ENCODE results near the gene PNMA3.
"Not testable (repeated sequence)": the region's sequence is repeated elsewhere in the genome, so short reads cannot be mapped to it uniquely, and the experiment has no call there.

Gene PNMA3

GRCh38 chrX:153074935-153075334 is 18.7 kb downstream of the PNMA3 start:
- H2BK15ac ChIP-seq (replicated peaks; ENCODE audit: low read depth) = no peak overlapping the region
- no peak for DNase-seq
- no peak overlapping the region for H2BK120ac ChIP-seq (ENCODE audit: low read depth, low read length)
- no CpG with 5 or more reads among the region's 11 CpGs for WGBS (ENCODE audit: extremely low coverage, insufficient coverage, low lambda C conversion rate)
- no peaks in the 10 kb centered on the region for H3K79me2 ChIP-seq (ENCODE audit: control insufficient read depth, insufficient read depth, low read length)
- H4K8ac ChIP-seq (ENCODE audit: low read depth, low read length) = no peak overlapping the region
- no peaks in the 10 kb centered on the region for H3K79me1 ChIP-seq (ENCODE audit: low read length)
- H2AK5ac ChIP-seq (ENCODE audit: low read length) = no peak overlapping the region
- no peak overlapping the region for H3K18ac ChIP-seq (ENCODE audit: low read length)
- no peak overlapping the region for H2BK5ac ChIP-seq (ENCODE audit: low read length)
- H4K5ac ChIP-seq (ENCODE audit: low read length) = no peak overlapping the region
- no peak overlapping the region for H3K27ac ChIP-seq (ENCODE audit: low read depth, low read length)
- H3K36me3 ChIP-seq (ENCODE audit: control insufficient read depth, insufficient read depth, low read length) = no peaks in the 10 kb centered on the region
- H3K23ac ChIP-seq (ENCODE audit: low read length) = no peak overlapping the region
- no peak overlapping the region for H3K56ac ChIP-seq (ENCODE audit: low read length)
- no peak overlapping the region for H3K4me3 ChIP-seq (ENCODE audit: low read length)
- no peak overlapping the region for H3K9ac ChIP-seq (ENCODE audit: low read length)
- H3K4me1 ChIP-seq (ENCODE audit: control insufficient read depth, low read depth, low read length) = no peaks in the 10 kb centered on the region
- H3K27me3 ChIP-seq (ENCODE audit: insufficient read depth, low read length, poor library complexity) = no peaks in the 10 kb centered on the region
- no peak overlapping the region for H3K4me2 ChIP-seq (ENCODE audit: low read length)
- no peak overlapping the region for H3K4ac ChIP-seq (ENCODE audit: low read depth, low read length)

GRCh38 chrX:153075366-153075765 is 19.1 kb downstream of the PNMA3 start:
- Histone ChIP-seq H3K18ac (ENCODE audit: low read length) (no peak overlapping the region), H3K27ac (ENCODE audit: low read depth, low read length) (no peak overlapping the region), H3K4me3 (ENCODE audit: low read length) (no peak overlapping the region), H4K8ac (ENCODE audit: low read depth, low read length) (no peak overlapping the region), H3K56ac (ENCODE audit: low read length) (no peak overlapping the region), H3K4me1 (ENCODE audit: control insufficient read depth, low read depth, low read length) (no peaks in the 10 kb centered on the region), H3K4ac (ENCODE audit: low read depth, low read length) (no peak overlapping the region), H2AK5ac (ENCODE audit: low read length) (no peak overlapping the region), H3K79me2 (ENCODE audit: control insufficient read depth, insufficient read depth, low read length) (no peaks in the 10 kb centered on the region), H3K79me1 (ENCODE audit: low read length) (no peaks in the 10 kb centered on the region), H3K36me3 (ENCODE audit: control insufficient read depth, insufficient read depth, low read length) (no peaks in the 10 kb centered on the region), H2BK5ac (ENCODE audit: low read length) (no peak overlapping the region), H3K23ac (ENCODE audit: low read length) (no peak overlapping the region), H4K5ac (ENCODE audit: low read length) (no peak overlapping the region), H2BK15ac (replicated peaks; ENCODE audit: low read depth) (no peak overlapping the region), H3K9ac (ENCODE audit: low read length) (no peak overlapping the region), H2BK120ac (ENCODE audit: low read depth, low read length) (no peak overlapping the region), H3K4me2 (ENCODE audit: low read length) (no peak overlapping the region), H3K27me3 (ENCODE audit: insufficient read depth, low read length, poor library complexity) (no peaks in the 10 kb centered on the region)
- no peak for DNase-seq
- no CpG with 5 or more reads among the region's 14 CpGs for WGBS (ENCODE audit: extremely low coverage, insufficient coverage, low lambda C conversion rate)

- H3K27me3 ChIP-seq (ENCODE audit: insufficient read depth, low read length, poor library complexity); H3K4me2 ChIP-seq (ENCODE audit: low read length); H2BK5ac ChIP-seq (ENCODE audit: low read length); H4K5ac ChIP-seq (ENCODE audit: low read length); H3K4me1 ChIP-seq (ENCODE audit: control insufficient read depth, low read depth, low read length); H3K36me3 ChIP-seq (ENCODE audit: control insufficient read depth, insufficient read depth, low read length); H3K79me1 ChIP-seq (ENCODE audit: low read length); H2AK5ac ChIP-seq (ENCODE audit: low read length); H3K4me3 ChIP-seq (ENCODE audit: low read length); H3K23ac ChIP-seq (ENCODE audit: low read length); H2BK15ac ChIP-seq (replicated peaks; ENCODE audit: low read depth); DNase-seq; H3K56ac ChIP-seq (ENCODE audit: low read length); H3K27ac ChIP-seq (ENCODE audit: low read depth, low read length); H3K4ac ChIP-seq (ENCODE audit: low read depth, low read length); H3K9ac ChIP-seq (ENCODE audit: low read length); H2BK120ac ChIP-seq (ENCODE audit: low read depth, low read length); H4K8ac ChIP-seq (ENCODE audit: low read depth, low read length); H3K79me2 ChIP-seq (ENCODE audit: control insufficient read depth, insufficient read depth, low read length); H3K18ac ChIP-seq (ENCODE audit: low read length): not testable (repeated sequence)
- WGBS (ENCODE audit: extremely low coverage, insufficient coverage, low lambda C conversion rate) = no CpG with 5 or more reads among the region's 76 CpGs
These were observed 21.3 kb downstream of the PNMA3 start for GRCh38 chrX:153077437-153078135.

- DNase-seq; H2BK5ac ChIP-seq (ENCODE audit: low read length); H3K27ac ChIP-seq (ENCODE audit: low read depth, low read length); H2BK120ac ChIP-seq (ENCODE audit: low read depth, low read length); H3K18ac ChIP-seq (ENCODE audit: low read length); H3K9ac ChIP-seq (ENCODE audit: low read length); H3K56ac ChIP-seq (ENCODE audit: low read length); H4K5ac ChIP-seq (ENCODE audit: low read length); H4K8ac ChIP-seq (ENCODE audit: low read depth, low read length); H3K4ac ChIP-seq (ENCODE audit: low read depth, low read length); H3K79me1 ChIP-seq (ENCODE audit: low read length); H3K27me3 ChIP-seq (ENCODE audit: insufficient read depth, low read length, poor library complexity); H3K4me1 ChIP-seq (ENCODE audit: control insufficient read depth, low read depth, low read length); H2BK15ac ChIP-seq (replicated peaks; ENCODE audit: low read depth); H3K4me3 ChIP-seq (ENCODE audit: low read length); H3K36me3 ChIP-seq (ENCODE audit: control insufficient read depth, insufficient read depth, low read length); H3K23ac ChIP-seq (ENCODE audit: low read length); H3K4me2 ChIP-seq (ENCODE audit: low read length); H2AK5ac ChIP-seq (ENCODE audit: low read length); H3K79me2 ChIP-seq (ENCODE audit: control insufficient read depth, insufficient read depth, low read length): not testable (repeated sequence)
- WGBS (ENCODE audit: extremely low coverage, insufficient coverage, low lambda C conversion rate) = no CpG with 5 or more reads among the region's 23 CpGs
These were observed 27.1 kb downstream of the PNMA3 start for GRCh38 chrX:153083238-153083923.

GRCh38 chrX:153102418-153102817 is 46.1 kb downstream of the PNMA3 start:
- H3K4me2 ChIP-seq (ENCODE audit: low read length) = no peak overlapping the region
- H3K4ac ChIP-seq (ENCODE audit: low read depth, low read length) = no peak overlapping the region
- H3K56ac ChIP-seq (ENCODE audit: low read length) = no peak overlapping the region
- no peak overlapping the region for H3K4me3 ChIP-seq (ENCODE audit: low read length)
- no peaks in the 10 kb centered on the region for H3K36me3 ChIP-seq (ENCODE audit: control insufficient read depth, insufficient read depth, low read length)
- H3K27ac ChIP-seq (ENCODE audit: low read depth, low read length) = no peak overlapping the region
- no peaks in the 10 kb centered on the region for H3K4me1 ChIP-seq (ENCODE audit: control insufficient read depth, low read depth, low read length)
- no peaks in the 10 kb centered on the region for H3K27me3 ChIP-seq (ENCODE audit: insufficient read depth, low read length, poor library complexity)
- no peaks in the 10 kb centered on the region for H3K79me1 ChIP-seq (ENCODE audit: low read length)
- H2AK5ac ChIP-seq (ENCODE audit: low read length) = no peak overlapping the region
- no peak overlapping the region for H2BK5ac ChIP-seq (ENCODE audit: low read length)
- no peaks in the 10 kb centered on the region for H3K79me2 ChIP-seq (ENCODE audit: control insufficient read depth, insufficient read depth, low read length)
- no peak overlapping the region for H3K23ac ChIP-seq (ENCODE audit: low read length)
- no peak overlapping the region for H2BK120ac ChIP-seq (ENCODE audit: low read depth, low read length)
- H4K5ac ChIP-seq (ENCODE audit: low read length) = no peak overlapping the region
- DNase-seq = peak; percentile 0
- H2BK15ac ChIP-seq (replicated peaks; ENCODE audit: low read depth) = no peak overlapping the region
- H4K8ac ChIP-seq (ENCODE audit: low read depth, low read length) = no peak overlapping the region
- WGBS (ENCODE audit: extremely low coverage, insufficient coverage, low lambda C conversion rate) = no CpG with 5 or more reads among the region's 3 CpGs
- no peak overlapping the region for H3K9ac ChIP-seq (ENCODE audit: low read length)
- H3K18ac ChIP-seq (ENCODE audit: low read length) = no peak overlapping the region

All from mesendoderm (in vitro differentiated cells).